Activated T-cell treated with anti-CD3 and anti-CD28 coated beads for 48 hours (primary cell): Measurements from ENCODE around the gene BAD.
A peak's percentile ranks its signal among the peaks of the same experiment; 100 is the strongest.
"Not testable (repeated sequence)": the region's sequence is repeated elsewhere in the genome, so short reads cannot be mapped to it uniquely, and the experiment has no call there.

Source experiments
- DNase-seq: peaks from one replicate; pipeline ENCODE4 v3.0.0-alpha.2; 2020; ENCODE audit warnings: low read depth

BAD gene

GRCh38 chr11:64284048-64284961 is at the start of gene BAD:
Gene BAD (minus strand): TSS chr11:64284665. CDS start chr11:64284368, 297 bp downstream.
- DNase-seq, result peak; percentile 91

GRCh38 chr11:64333556-64333955 is 49.1 kb upstream of the BAD start:
- DNase-seq, result no peak

- DNase-seq, result peak; percentile 79
Observed at GRCh38 chr11:64331569-64332371, 47.3 kb upstream of the BAD start.

GRCh38 chr11:64330888-64331287 is 46.4 kb upstream of the BAD start:
- DNase-seq, result no peak

- no peak for DNase-seq
Observed at GRCh38 chr11:64327993-64328392, 43.5 kb upstream of the BAD start.

- DNase-seq, result no peak
Observed at GRCh38 chr11:64327375-64327774, 42.9 kb upstream of the BAD start.

GRCh38 chr11:64324692-64325469 is 40.4 kb upstream of the BAD start:
- DNase-seq, result no peak

- not testable (repeated sequence) for DNase-seq
Observed at GRCh38 chr11:64323984-64324383, 39.5 kb upstream of the BAD start.

GRCh38 chr11:64323373-64323772 is 38.9 kb upstream of the BAD start:
- DNase-seq, result no peak

- no peak for DNase-seq
Observed at GRCh38 chr11:64322925-64323260, 38.4 kb upstream of the BAD start.

- no peak for DNase-seq
Observed at GRCh38 chr11:64321533-64321932, 37.1 kb upstream of the BAD start.

GRCh38 chr11:64321026-64321425 is 36.6 kb upstream of the BAD start:
- DNase-seq, result no peak

- DNase-seq, result no peak
Observed at GRCh38 chr11:64320556-64320955, 36.1 kb upstream of the BAD start.

- no peak for DNase-seq
Observed at GRCh38 chr11:64318766-64319761, 34.6 kb upstream of the BAD start.

GRCh38 chr11:64317961-64318765 is 33.7 kb upstream of the BAD start, which contains the start of gene PRDX5:
Gene PRDX5 (plus strand): TSS chr11:64318121. CDS start chr11:64318216, 95 bp downstream.
- DNase-seq, result peak; percentile 96

GRCh38 chr11:64317325-64317960 is 33.0 kb upstream of the BAD start, which contains the start of gene TRMT112:
Gene TRMT112 (minus strand): TSS chr11:64317559. CDS start chr11:64317526, 33 bp downstream.
- peak; percentile 91 for DNase-seq

GRCh38 chr11:64316672-64317324 is 32.3 kb upstream of the BAD start:
- no peak for DNase-seq

GRCh38 chr11:64315667-64316526 is 31.4 kb upstream of the BAD start:
- DNase-seq, result not testable (repeated sequence)
